ENCODE data around the gene IL23R.

IL23R gene

DNA sequence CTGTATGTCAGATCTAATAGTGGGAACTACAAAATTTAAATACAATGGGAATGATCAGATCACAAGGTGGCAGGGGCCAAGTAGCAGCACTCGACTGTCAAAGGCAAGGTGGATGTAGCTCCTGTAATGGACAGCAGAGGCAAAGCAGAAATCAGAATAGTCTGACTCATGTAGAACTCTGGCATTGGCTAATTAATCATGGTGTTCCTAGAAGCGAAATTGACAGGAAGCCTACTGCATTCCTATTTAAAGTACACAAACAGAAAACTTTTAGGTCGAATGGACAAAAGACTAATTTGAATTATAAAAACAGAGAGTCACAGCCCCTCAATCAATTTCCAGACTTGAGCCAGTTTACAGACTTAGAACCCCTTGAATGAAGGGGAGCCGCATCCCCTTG lies 124.0 kb downstream of the IL23R start:
- Histone ChIP-seq H3K9me3 (ENCODE audit: insufficient read depth, low read length) (no peaks in the 10 kb centered on the region), H3K27ac (ENCODE audit: low read length) (no peak overlapping the region), H3K9ac (ENCODE audit: low read length) (no peak overlapping the region), H4K20me1 (ENCODE audit: insufficient read depth, low read length) (no peaks in the 10 kb centered on the region), H3K4me2 (ENCODE audit: low read length) (no peak overlapping the region), H3K4me3 (ENCODE audit: low read length) (no peak overlapping the region), H3K36me3 (replicated peaks; ENCODE audit: low read depth, low read length) (no peaks in the 10 kb centered on the region), H2AFZ (ENCODE audit: low read depth, low read length) (no peak overlapping the region), H3K79me2 (ENCODE audit: low read length) (no peaks in the 10 kb centered on the region), H3K4me1 (ENCODE audit: low read length) (no peaks in the 10 kb centered on the region), H3K27me3 (ENCODE audit: low read depth, low read length) (no peaks in the 10 kb centered on the region)
- TF ChIP-seq, protein P1, sequence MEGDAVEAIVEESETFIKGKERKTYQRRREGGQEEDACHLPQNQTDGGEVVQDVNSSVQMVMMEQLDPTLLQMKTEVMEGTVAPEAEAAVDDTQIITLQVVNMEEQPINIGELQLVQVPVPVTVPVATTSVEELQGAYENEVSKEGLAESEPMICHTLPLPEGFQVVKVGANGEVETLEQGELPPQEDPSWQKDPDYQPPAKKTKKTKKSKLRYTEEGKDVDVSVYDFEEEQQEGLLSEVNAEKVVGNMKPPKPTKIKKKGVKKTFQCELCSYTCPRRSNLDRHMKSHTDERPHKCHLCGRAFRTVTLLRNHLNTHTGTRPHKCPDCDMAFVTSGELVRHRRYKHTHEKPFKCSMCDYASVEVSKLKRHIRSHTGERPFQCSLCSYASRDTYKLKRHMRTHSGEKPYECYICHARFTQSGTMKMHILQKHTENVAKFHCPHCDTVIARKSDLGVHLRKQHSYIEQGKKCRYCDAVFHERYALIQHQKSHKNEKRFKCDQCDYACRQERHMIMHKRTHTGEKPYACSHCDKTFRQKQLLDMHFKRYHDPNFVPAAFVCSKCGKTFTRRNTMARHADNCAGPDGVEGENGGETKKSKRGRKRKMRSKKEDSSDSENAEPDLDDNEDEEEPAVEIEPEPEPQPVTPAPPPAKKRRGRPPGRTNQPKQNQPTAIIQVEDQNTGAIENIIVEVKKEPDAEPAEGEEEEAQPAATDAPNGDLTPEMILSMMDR (IDR thresholded peaks at IDR 0.05; ENCODE audit: low read depth, low read length) = no peak
- TF ChIP-seq EZH2phosphoT487 (IDR thresholded peaks at IDR 0.05; ENCODE audit: low read depth) = no peak

DNA sequence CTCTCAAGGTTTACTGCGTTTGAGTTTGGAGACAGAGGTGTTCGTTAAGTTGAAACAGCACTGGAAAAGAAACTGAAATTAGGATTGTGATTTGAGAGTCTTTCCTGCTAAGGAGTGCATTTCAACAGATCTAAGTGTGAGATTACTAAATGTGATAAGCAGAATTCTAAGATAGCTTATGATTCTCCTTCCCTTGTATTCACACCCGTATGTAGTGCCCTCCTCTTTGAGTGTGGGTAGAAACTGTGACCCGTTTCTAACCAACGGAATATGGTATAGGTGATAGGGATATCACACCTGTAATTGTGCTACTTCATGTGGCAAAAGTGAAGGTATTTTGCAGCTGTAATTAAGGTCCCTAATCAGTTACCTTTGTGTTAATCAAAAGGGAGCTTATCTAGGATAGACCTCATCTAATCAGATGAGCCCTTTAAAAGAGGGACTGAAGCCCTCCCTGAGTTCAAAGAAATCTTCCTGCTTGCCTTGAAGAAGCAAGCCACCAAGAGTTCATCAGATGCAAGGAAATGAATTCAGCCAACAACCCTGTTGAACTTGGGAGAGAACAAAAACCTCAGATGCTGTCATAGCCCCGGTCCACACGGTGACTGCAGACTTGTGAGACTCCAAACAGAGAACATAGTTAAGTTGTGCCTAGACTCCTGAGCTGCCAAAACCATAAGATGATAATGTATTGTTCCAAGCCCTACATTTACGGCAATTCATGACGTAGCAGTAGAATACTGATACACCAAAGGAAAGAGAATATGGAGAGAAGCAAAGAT lies 128.8 kb downstream of the IL23R start:
- TF ChIP-seq EZH2phosphoT487 (IDR thresholded peaks at IDR 0.05; ENCODE audit: low read depth) = no peak
- TF ChIP-seq, protein P1 (IDR thresholded peaks at IDR 0.05; ENCODE audit: low read depth, low read length) = no peak

DNA sequence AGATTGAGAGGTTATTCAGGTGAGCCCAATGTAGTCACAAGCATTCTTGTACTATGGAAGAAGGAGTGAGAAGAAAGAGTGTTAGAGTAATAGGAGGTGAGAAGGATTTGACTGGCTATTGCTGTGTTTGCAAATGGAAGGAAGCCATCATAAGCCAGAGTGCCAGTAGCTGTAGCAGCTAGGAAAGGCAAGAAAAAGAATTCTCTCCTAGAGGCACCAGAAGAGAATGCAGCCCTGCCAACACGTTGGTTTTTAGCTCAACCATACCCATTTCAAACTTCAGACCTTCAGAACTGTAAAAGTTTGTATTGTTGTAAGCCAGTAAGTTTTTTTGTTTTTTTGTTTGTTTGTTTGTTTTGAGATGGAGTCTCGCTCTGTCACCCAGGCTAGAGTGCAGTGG lies 132.5 kb downstream of the IL23R start:
- H3K27ac ChIP-seq (ENCODE audit: low read length) = no peak overlapping the region
- H3K4me3 ChIP-seq (ENCODE audit: low read length) = no peak overlapping the region
- H3K9ac ChIP-seq (ENCODE audit: low read length) = no peak overlapping the region
- H2AFZ ChIP-seq (ENCODE audit: low read depth, low read length) = no peak overlapping the region
- no peaks in the 10 kb centered on the region for H3K79me2 ChIP-seq (ENCODE audit: low read length)
- H3K4me2 ChIP-seq (ENCODE audit: low read length) = no peak overlapping the region
- H3K27me3 ChIP-seq (ENCODE audit: low read depth, low read length) = no peaks in the 10 kb centered on the region
- no peaks in the 10 kb centered on the region for H3K36me3 ChIP-seq (replicated peaks; ENCODE audit: low read depth, low read length)
- H4K20me1 ChIP-seq (ENCODE audit: insufficient read depth, low read length) = no peaks in the 10 kb centered on the region
- no peaks in the 10 kb centered on the region for H3K9me3 ChIP-seq (ENCODE audit: insufficient read depth, low read length)
- H3K4me1 ChIP-seq (ENCODE audit: low read length) = no peaks in the 10 kb centered on the region
- no peak for TF ChIP-seq EZH2phosphoT487 (IDR thresholded peaks at IDR 0.05; ENCODE audit: low read depth)
- TF ChIP-seq, protein P1 (IDR thresholded peaks at IDR 0.05; ENCODE audit: low read depth, low read length) = no peak

More for the DNA sequence above, 128.8 kb downstream of the IL23R start:
- H3K36me3 ChIP-seq (replicated peaks; ENCODE audit: low read depth, low read length) = no peaks in the 10 kb centered on the region
- H3K4me1 ChIP-seq (ENCODE audit: low read length) = no peaks in the 10 kb centered on the region
- H2AFZ ChIP-seq (ENCODE audit: low read depth, low read length) = no peak overlapping the region
- H3K4me2 ChIP-seq (ENCODE audit: low read length) = no peak overlapping the region
- H4K20me1 ChIP-seq (ENCODE audit: insufficient read depth, low read length) = no peaks in the 10 kb centered on the region
- H3K4me3 ChIP-seq (ENCODE audit: low read length) = no peak overlapping the region
- H3K9me3 ChIP-seq (ENCODE audit: insufficient read depth, low read length) = no peaks in the 10 kb centered on the region
- H3K27me3 ChIP-seq (ENCODE audit: low read depth, low read length) = no peaks in the 10 kb centered on the region
- no peak overlapping the region for H3K27ac ChIP-seq (ENCODE audit: low read length)
- H3K79me2 ChIP-seq (ENCODE audit: low read length) = no peaks in the 10 kb centered on the region
- no peak overlapping the region for H3K9ac ChIP-seq (ENCODE audit: low read length)

DNA sequence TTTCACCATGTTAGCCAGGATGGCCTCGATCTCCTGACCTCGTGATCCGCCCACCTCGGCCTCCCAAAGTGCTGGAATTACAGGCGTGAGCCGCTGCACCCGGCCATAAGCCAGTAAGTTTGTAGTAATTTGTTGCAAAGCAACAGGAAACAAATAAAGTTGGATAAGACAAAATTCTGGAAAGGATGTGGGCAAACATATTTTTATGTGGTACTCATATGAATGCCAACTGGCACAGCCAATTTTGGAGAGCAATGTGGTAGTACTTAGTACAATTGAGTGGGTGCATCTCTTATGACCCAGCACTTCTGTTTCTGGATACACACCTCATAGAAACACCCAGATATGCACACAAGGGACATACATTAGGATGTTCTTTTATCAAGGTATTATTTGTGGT lies 133.0 kb downstream of the IL23R start:
- no peak overlapping the region for H3K9ac ChIP-seq (ENCODE audit: low read length)
- no peaks in the 10 kb centered on the region for H3K79me2 ChIP-seq (ENCODE audit: low read length)
- H3K36me3 ChIP-seq (replicated peaks; ENCODE audit: low read depth, low read length) = no peaks in the 10 kb centered on the region
- no peak overlapping the region for H2AFZ ChIP-seq (ENCODE audit: low read depth, low read length)
- no peak overlapping the region for H3K4me2 ChIP-seq (ENCODE audit: low read length)
- no peaks in the 10 kb centered on the region for H4K20me1 ChIP-seq (ENCODE audit: insufficient read depth, low read length)
- no peaks in the 10 kb centered on the region for H3K27me3 ChIP-seq (ENCODE audit: low read depth, low read length)
- no peaks in the 10 kb centered on the region for H3K9me3 ChIP-seq (ENCODE audit: insufficient read depth, low read length)
- H3K27ac ChIP-seq (ENCODE audit: low read length) = no peak overlapping the region
- H3K4me3 ChIP-seq (ENCODE audit: low read length) = no peak overlapping the region
- H3K4me1 ChIP-seq (ENCODE audit: low read length) = no peaks in the 10 kb centered on the region
- no peak for TF ChIP-seq EZH2phosphoT487 (IDR thresholded peaks at IDR 0.05; ENCODE audit: low read depth)
- TF ChIP-seq, protein P1 (IDR thresholded peaks at IDR 0.05; ENCODE audit: low read depth, low read length) = no peak

Measured in OCI-LY3 (cell line).